Adipocyte (in vitro differentiated cells): ENCODE measurements around the gene WIPF3.

ENCODE experiments used
- DNase-seq: peaks from one replicate; pipeline ENCODE4 v3.0.0-alpha.2; 2015; ENCODE audit warnings: low read depth
- H3K27me3 ChIP-seq: replicated peaks from 2 replicates; pipeline ENCODE4 v1.7.0; 2013; ENCODE audit warnings: mild to moderate bottlenecking, low read length, moderate library complexity; ENCODE audit not compliant: control insufficient read depth, insufficient read depth
- H3K36me3 ChIP-seq: 2 replicates; pipeline ENCODE4 v1.7.0; 2013; ENCODE audit warnings: low read length, mild to moderate bottlenecking, moderate library complexity; ENCODE audit not compliant: control insufficient read depth, insufficient read depth, severe bottlenecking
- H3K4me1 ChIP-seq: 2 replicates; pipeline ENCODE4 v1.7.0; 2013; ENCODE audit warnings: mild to moderate bottlenecking, low read length, moderate library complexity; ENCODE audit not compliant: control insufficient read depth, insufficient read depth
- H3K4me3 ChIP-seq: 2 replicates; pipeline ENCODE4 v1.7.0; 2013; ENCODE audit warnings: mild to moderate bottlenecking, low read length, moderate library complexity
- H3K9ac ChIP-seq: 2 replicates; pipeline ENCODE4 v1.7.0; 2013; ENCODE audit warnings: mild to moderate bottlenecking, low read length, moderate library complexity
- H3K9me3 ChIP-seq: 2 replicates; pipeline ENCODE4 v1.7.0; 2013; ENCODE audit warnings: mild to moderate bottlenecking, low read length, moderate library complexity; ENCODE audit not compliant: control insufficient read depth

The WIPF3 gene

GRCh38 chr7:29810297-29810696 is 4.0 kb downstream of the WIPF3 start:
- Histone ChIP-seq H3K9ac (no peak overlapping the region), H3K36me3 (no peaks in the 10 kb centered on the region), H3K4me1 (no peaks in the 10 kb centered on the region), H3K9me3 (no peaks in the 10 kb centered on the region), H3K27me3 (peaks cover 52% of the 10 kb centered on the region), H3K4me3 (no peak overlapping the region)
- no peak for DNase-seq

GRCh38 chr7:29810813-29811482 is 4.6 kb downstream of the WIPF3 start:
- H3K9ac ChIP-seq: no peak overlapping the region
- H3K27me3 ChIP-seq: peaks cover 46% of the 10 kb centered on the region
- H3K4me1 ChIP-seq: no peaks in the 10 kb centered on the region
- no peak overlapping the region for H3K4me3 ChIP-seq
- H3K9me3 ChIP-seq: no peaks in the 10 kb centered on the region
- no peak for DNase-seq
- H3K36me3 ChIP-seq: no peaks in the 10 kb centered on the region

- H3K36me3 ChIP-seq: no peaks in the 10 kb centered on the region
- H3K27me3 ChIP-seq: peaks cover 44% of the 10 kb centered on the region
- H3K4me1 ChIP-seq: no peaks in the 10 kb centered on the region
- H3K9ac ChIP-seq: no peak overlapping the region
- no peak overlapping the region for H3K4me3 ChIP-seq
- no peaks in the 10 kb centered on the region for H3K9me3 ChIP-seq
- no peak for DNase-seq
Observed at GRCh38 chr7:29811586-29811985, 5.3 kb downstream of the WIPF3 start.

DNA sequence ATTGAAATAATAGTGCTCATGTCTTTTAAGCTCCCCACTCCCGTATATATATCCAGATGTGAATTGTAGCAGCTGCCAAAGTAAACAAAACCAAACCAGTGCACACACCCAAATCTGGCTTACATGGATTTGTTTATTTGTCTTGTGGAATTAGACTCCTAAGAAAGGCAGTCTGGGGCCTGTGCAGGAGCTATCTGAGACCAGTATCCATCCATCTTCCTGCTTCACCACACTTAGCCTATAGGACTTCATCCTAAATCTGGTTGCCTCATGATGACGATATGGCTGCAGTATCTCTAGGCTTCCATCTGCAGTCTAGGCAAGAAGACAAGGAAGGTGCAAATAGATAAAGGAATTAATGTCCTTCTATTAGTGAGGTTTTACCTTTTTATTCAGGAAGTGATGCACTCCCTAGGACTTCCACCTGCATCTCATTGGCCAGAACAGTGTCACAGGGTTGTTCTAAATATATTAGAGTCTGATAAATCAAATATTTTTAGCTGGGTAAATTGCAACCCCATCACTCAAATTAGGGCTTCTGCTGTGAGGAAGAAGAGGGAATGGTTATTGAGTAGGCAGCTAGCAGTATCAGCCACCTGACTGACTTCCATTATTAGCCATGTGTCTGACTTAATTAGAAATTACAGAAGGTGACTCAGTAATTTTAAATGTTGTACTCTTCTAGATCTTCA is 6.0 kb downstream of the WIPF3 start:
- Histone ChIP-seq H3K9me3 (no peaks in the 10 kb centered on the region), H3K9ac (no peak overlapping the region), H3K4me3 (no peak overlapping the region), H3K27me3 (peaks cover 39% of the 10 kb centered on the region), H3K36me3 (no peaks in the 10 kb centered on the region), H3K4me1 (no peaks in the 10 kb centered on the region)
- peak; percentile 15 for DNase-seq

DNA sequence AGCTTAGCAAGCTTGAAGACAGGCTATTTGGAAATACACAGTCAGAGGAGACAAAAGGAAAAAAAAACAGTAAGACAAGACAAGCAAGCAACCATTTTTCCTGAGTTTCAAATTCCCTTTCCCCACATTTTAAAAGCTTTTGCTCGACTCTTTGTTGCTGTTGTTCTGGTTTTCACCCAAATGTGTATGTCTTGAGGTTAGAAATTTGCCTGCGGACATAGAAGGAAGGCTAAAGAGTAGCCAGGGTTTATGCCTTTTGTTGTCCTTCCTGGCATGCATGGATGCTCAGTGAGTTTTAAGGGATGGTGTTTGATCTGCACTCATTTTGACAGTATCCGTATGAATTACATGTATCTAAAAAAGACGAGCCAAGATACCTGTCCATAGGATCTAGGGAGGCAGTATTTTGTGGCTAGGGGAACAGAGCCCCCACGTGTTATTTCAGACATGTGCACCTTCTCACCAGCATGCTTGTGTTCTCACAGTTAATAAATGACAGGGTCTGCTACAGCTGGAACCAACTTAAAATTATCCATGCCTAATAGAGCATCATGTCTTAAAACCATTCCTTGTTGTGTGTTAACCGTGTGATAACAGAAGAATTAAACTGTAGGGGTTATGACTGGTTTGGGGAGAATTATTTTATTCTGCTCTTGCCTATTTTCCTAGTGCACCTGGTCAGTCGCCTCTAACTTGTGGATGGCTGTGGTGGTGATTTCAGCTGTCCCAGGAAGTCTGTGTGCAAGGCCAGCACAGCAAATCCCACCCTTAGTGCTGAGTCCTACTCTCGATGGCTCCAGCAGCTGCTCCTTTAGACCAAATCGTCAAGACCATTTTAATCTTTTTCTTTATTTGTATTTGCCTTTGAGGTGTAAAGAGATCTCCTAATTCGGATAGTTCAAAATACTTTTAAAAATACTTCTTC is 9.1 kb downstream of the WIPF3 start:
- Histone ChIP-seq H3K9ac (no peak overlapping the region), H3K4me1 (no peaks in the 10 kb centered on the region), H3K27me3 (peaks cover 13% of the 10 kb centered on the region), H3K4me3 (no peak overlapping the region), H3K9me3 (no peaks in the 10 kb centered on the region), H3K36me3 (no peaks in the 10 kb centered on the region)
- DNase-seq: no peak

DNA sequence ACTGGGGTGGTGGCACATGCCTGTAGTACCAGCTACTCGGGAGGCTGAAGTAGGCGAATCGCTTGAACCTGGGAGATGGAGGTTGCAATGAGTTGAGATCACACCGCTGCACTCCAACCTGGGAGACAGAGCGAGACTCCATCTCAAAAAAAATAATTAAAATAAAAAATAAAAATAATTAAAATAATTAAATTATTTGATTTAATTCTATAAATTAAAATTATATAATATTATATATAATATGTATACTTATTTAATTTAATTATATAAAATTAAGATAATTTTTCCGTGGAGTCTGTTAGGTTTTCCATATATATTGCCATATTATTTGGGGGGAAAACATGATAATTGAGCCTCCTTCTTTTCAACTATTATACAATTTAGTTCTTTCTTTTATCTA is 12.0 kb downstream of the WIPF3 start:
- no peak for DNase-seq
- Histone ChIP-seq H3K4me3 (no peak overlapping the region), H3K9ac (no peak overlapping the region), H3K27me3 (peaks cover 9% of the 10 kb centered on the region), H3K9me3 (no peaks in the 10 kb centered on the region), H3K4me1 (no peaks in the 10 kb centered on the region), H3K36me3 (no peaks in the 10 kb centered on the region)

DNA sequence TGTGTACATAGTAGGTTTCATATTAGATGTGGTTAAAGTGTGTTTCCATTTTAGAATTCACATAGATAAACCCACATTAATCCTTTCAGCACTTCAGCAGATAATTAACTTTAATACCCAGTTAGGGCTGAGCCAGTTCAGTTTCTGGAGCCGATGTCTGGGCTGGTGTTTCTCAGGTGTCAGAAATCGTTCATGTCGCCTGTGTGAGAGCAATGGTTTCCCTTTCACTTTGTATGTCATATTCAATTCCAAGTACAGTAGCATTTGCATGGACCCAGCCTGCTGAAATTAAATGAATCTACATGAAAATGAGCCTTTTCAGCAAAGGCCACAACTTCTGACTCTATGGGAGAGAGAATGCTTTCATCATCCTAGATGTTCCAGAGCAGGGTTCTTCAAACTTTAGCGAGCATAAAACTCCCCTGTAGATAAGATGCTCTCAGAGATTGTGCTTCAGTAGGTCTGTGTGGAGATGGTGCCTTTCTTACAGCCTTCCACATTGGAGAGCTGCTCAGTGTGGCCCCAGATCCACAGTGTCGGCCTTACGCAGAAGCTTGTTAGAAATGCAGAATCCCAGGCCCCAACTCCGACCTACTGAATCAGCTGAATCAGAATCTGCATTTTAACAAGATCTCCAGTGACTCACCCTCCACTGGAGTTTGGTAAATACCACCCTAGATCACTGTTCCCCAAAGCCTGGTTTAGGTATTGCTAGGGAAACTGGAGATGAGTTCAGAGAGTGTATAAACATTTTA is 19.6 kb downstream of the WIPF3 start:
- Histone ChIP-seq H3K36me3 (no peaks in the 10 kb centered on the region), H3K9me3 (no peaks in the 10 kb centered on the region), H3K9ac (no peak overlapping the region), H3K4me3 (no peak overlapping the region), H3K27me3 (peaks cover 4% of the 10 kb centered on the region), H3K4me1 (no peaks in the 10 kb centered on the region)
- DNase-seq: no peak

GRCh38 chr7:29826530-29826822 is 20.2 kb downstream of the WIPF3 start:
- no peaks in the 10 kb centered on the region for H3K36me3 ChIP-seq
- H3K4me3 ChIP-seq: no peak overlapping the region
- peaks cover 4% of the 10 kb centered on the region for H3K27me3 ChIP-seq
- DNase-seq: no peak
- no peak overlapping the region for H3K9ac ChIP-seq
- H3K9me3 ChIP-seq: no peaks in the 10 kb centered on the region
- H3K4me1 ChIP-seq: no peaks in the 10 kb centered on the region

DNA sequence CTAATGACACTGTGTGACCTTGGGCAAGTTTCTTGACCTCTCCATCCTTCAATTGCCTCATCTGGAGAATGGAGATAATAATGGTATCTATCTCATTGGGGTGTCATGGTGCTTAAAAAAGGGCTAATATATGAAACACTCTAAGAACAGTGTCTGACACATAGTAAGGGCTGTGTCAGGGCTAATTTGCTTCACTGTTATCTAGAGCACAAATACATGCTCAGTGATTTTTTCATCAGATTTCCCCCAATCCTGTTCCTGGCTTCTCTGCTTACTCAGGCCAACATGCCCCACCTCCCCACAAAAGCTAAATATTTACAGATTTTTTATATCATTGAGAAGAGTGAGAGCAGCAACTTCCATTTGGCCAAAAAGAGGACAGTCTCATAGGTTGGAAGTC is 20.6 kb downstream of the WIPF3 start:
- no peak overlapping the region for H3K4me3 ChIP-seq
- H3K9me3 ChIP-seq: peaks cover 3% of the 10 kb centered on the region
- peaks cover 4% of the 10 kb centered on the region for H3K27me3 ChIP-seq
- DNase-seq: no peak
- H3K36me3 ChIP-seq: no peaks in the 10 kb centered on the region
- no peak overlapping the region for H3K9ac ChIP-seq
- no peaks in the 10 kb centered on the region for H3K4me1 ChIP-seq

DNA sequence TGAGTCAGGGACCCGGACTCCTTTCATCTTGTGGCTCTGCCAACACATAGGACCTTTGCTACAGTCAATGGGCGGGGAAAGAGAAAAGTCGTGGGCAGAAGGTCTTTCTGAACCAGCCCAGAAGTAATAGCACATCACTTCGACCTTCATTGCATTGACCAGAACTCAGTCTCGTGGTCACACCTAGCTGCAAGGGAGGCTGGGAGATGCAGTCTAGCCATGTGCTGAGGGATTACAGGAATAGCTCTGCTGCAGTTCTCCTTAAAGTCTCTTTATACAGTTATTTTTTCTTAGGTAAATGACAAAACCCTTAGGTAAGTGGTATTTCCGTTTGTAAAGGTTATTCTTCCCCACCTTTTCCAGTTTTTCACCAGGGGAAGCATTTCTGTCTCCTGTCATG is 25.4 kb downstream of the WIPF3 start:
- Histone ChIP-seq H3K9me3 (peaks cover 9% of the 10 kb centered on the region), H3K9ac (no peak overlapping the region), H3K27me3 (no peaks in the 10 kb centered on the region), H3K4me1 (no peaks in the 10 kb centered on the region), H3K4me3 (no peak overlapping the region), H3K36me3 (no peaks in the 10 kb centered on the region)
- no peak for DNase-seq

DNA sequence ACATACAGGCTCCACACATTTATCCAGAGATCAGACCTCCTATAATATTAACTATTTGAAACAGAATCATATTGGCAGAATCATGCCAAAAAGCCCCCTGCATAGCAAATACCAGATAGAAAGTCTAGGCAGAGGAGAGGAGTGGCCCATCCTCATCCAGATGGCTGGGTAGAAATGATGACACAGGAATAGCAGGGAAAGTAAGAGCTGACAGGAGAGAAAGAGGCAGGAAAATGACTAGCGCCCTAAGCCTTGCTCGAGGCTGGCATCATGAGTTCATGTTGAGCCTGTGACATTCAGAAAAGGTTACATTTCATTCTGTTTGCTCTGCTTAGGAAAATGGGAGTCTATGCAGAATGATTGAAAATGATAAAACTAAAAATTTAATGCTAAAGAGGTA is 27.6 kb downstream of the WIPF3 start:
- no peaks in the 10 kb centered on the region for H3K36me3 ChIP-seq
- no peak for DNase-seq
- peaks cover 2% of the 10 kb centered on the region for H3K4me1 ChIP-seq
- no peaks in the 10 kb centered on the region for H3K27me3 ChIP-seq
- H3K9ac ChIP-seq: no peak overlapping the region
- H3K4me3 ChIP-seq: no peak overlapping the region
- H3K9me3 ChIP-seq: peaks cover 9% of the 10 kb centered on the region
